ENCODE results near the gene FAM151A.
"Not testable (repeated sequence)": the region's sequence is repeated elsewhere in the genome, so short reads cannot be mapped to it uniquely, and the experiment has no call there.

The FAM151A gene

GRCh38 chr1:54636461-54637446 lies 13.4 kb upstream of the FAM151A start:
- not testable (repeated sequence) for H3K4me1 ChIP-seq (ENCODE audit: control insufficient read depth in 2 of 2, insufficient read depth in 1 of 2, low read depth in 1 of 2, low read length in 2 of 2); H3K14ac ChIP-seq (ENCODE audit: low read length); H3K18ac ChIP-seq (ENCODE audit: low read length); H3K23ac ChIP-seq (ENCODE audit: low read depth, low read length, poor library complexity); H4K91ac ChIP-seq (ENCODE audit: low read depth, low read length, poor library complexity); H3K4me2 ChIP-seq (ENCODE audit: insufficient read depth, low read length, poor library complexity, severe bottlenecking); H2BK12ac ChIP-seq (ENCODE audit: low read length); H3K36me3 ChIP-seq (replicated peaks in 1 of 2; ENCODE audit: control insufficient read depth in 2 of 2, insufficient read depth in 2 of 2, low read length in 2 of 2); H3K27ac ChIP-seq (replicated peaks; ENCODE audit: low read length); H3K9me3 ChIP-seq (replicated peaks in 1 of 2; ENCODE audit: control insufficient read depth in 2 of 2, insufficient read depth in 1 of 2, low read depth in 1 of 2, low read length in 2 of 2); H3K79me1 ChIP-seq (ENCODE audit: low read depth, low read length); H4K8ac ChIP-seq (ENCODE audit: low read depth, low read length); H2AFZ ChIP-seq (ENCODE audit: low read length); H2BK120ac ChIP-seq (ENCODE audit: low read depth, low read length); H3K9ac ChIP-seq (ENCODE audit: low read depth, low read length, poor library complexity); DNase-seq (ENCODE audit: low spot score); H2BK5ac ChIP-seq (ENCODE audit: low read length); H2BK15ac ChIP-seq (ENCODE audit: low read length); H3K4ac ChIP-seq (ENCODE audit: low read length); H2AK5ac ChIP-seq (ENCODE audit: low read depth, low read length); H3K4me3 ChIP-seq (ENCODE audit: low read length in 2 of 2)
- H3K27me3 ChIP-seq (ENCODE audit: control insufficient read depth in 3 of 3, insufficient read depth in 3 of 3, low read depth in 1 of 3, low read length in 3 of 3), result peaks cover 0 to 12% (median 0%) of the 10 kb centered on the region in 3 experiments
- WGBS, 2 donors (ENCODE audit: extremely low coverage in 2 of 2, insufficient read length in 2 of 2, insufficient replicate concordance in 1 of 2), result no CpG with 5 or more reads among the region's 14 CpGs

DNA sequence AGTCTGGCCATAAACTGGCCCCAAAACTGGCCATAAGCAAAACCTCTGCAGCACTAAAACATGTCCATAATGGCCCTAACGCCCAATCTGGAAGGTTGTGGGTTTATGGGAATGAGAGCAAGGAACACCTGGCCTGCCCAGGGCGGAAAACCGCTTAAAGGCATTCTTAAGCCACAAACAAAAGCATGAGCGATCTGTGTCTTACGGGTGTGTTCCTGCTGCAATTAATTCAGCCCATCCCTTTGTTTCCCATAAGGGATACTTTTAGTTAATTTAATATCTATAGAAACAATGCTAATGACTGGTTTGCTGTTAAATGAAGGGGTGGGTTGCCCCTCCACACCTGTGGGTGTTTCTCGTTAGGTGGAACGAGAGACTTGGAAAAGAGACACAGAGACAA lies 12.5 kb upstream of the FAM151A start:
- H4K8ac ChIP-seq (ENCODE audit: low read depth, low read length); H3K4me2 ChIP-seq (ENCODE audit: insufficient read depth, low read length, poor library complexity, severe bottlenecking); H3K36me3 ChIP-seq (replicated peaks in 1 of 2; ENCODE audit: control insufficient read depth in 2 of 2, insufficient read depth in 2 of 2, low read length in 2 of 2); H2BK12ac ChIP-seq (ENCODE audit: low read length); H2BK15ac ChIP-seq (ENCODE audit: low read length); DNase-seq (ENCODE audit: low spot score); H3K23ac ChIP-seq (ENCODE audit: low read depth, low read length, poor library complexity); H3K27ac ChIP-seq (replicated peaks; ENCODE audit: low read length); H3K9ac ChIP-seq (ENCODE audit: low read depth, low read length, poor library complexity); H3K4me3 ChIP-seq (ENCODE audit: low read length in 2 of 2); H3K14ac ChIP-seq (ENCODE audit: low read length); H3K79me1 ChIP-seq (ENCODE audit: low read depth, low read length); H2BK120ac ChIP-seq (ENCODE audit: low read depth, low read length); H3K4me1 ChIP-seq (ENCODE audit: control insufficient read depth in 2 of 2, insufficient read depth in 1 of 2, low read depth in 1 of 2, low read length in 2 of 2); H3K18ac ChIP-seq (ENCODE audit: low read length); H4K91ac ChIP-seq (ENCODE audit: low read depth, low read length, poor library complexity); H2AFZ ChIP-seq (ENCODE audit: low read length); H3K4ac ChIP-seq (ENCODE audit: low read length); H3K9me3 ChIP-seq (replicated peaks in 1 of 2; ENCODE audit: control insufficient read depth in 2 of 2, insufficient read depth in 1 of 2, low read depth in 1 of 2, low read length in 2 of 2); H3K27me3 ChIP-seq (ENCODE audit: control insufficient read depth in 3 of 3, insufficient read depth in 3 of 3, low read depth in 1 of 3, low read length in 3 of 3); H2BK5ac ChIP-seq (ENCODE audit: low read length); H2AK5ac ChIP-seq (ENCODE audit: low read depth, low read length): not testable (repeated sequence)
- no CpG with 5 or more reads among the region's 7 CpGs for WGBS, 2 donors (ENCODE audit: extremely low coverage in 2 of 2, insufficient read length in 2 of 2, insufficient replicate concordance in 1 of 2)

DNA sequence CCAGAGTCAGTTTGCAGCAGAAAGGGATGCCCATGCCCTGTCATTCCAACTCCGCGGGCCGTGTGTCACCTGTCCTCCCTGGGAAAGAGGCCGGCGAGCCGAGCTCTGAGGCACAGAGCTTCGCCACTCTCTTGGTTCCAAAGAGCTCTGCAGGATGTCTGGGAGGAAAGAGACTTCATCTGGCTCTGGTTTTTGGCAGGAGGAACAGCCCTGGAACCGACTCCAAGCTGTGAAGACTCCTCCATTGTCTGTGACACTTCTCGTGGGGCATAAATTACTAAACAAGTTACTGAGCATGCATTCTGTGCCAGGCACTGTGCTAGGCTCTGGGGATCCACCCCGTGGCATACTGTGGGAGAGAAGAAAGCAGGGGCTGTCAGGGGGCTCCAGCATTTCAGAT lies 3.9 kb upstream of the FAM151A start:
- no peaks in the 10 kb centered on the region for H3K9me3 ChIP-seq (replicated peaks in 1 of 2; ENCODE audit: control insufficient read depth in 2 of 2, insufficient read depth in 1 of 2, low read depth in 1 of 2, low read length in 2 of 2)
- H2BK15ac ChIP-seq (ENCODE audit: low read length), result no peak overlapping the region
- H3K14ac ChIP-seq (ENCODE audit: low read length), result no peak overlapping the region
- no peak overlapping the region for H4K8ac ChIP-seq (ENCODE audit: low read depth, low read length)
- H2AFZ ChIP-seq (ENCODE audit: low read length), result no peak overlapping the region
- no peak overlapping the region for H4K91ac ChIP-seq (ENCODE audit: low read depth, low read length, poor library complexity)
- H3K9ac ChIP-seq (ENCODE audit: low read depth, low read length, poor library complexity), result no peak overlapping the region
- WGBS, 2 donors (ENCODE audit: extremely low coverage in 2 of 2, insufficient read length in 2 of 2, insufficient replicate concordance in 1 of 2), result no CpG with 5 or more reads among the region's 10 CpGs
- no peak overlapping the region for H3K23ac ChIP-seq (ENCODE audit: low read depth, low read length, poor library complexity)
- H2BK12ac ChIP-seq (ENCODE audit: low read length), result no peak overlapping the region
- H2BK5ac ChIP-seq (ENCODE audit: low read length), result no peak overlapping the region
- no peak overlapping the region for H3K18ac ChIP-seq (ENCODE audit: low read length)
- H3K36me3 ChIP-seq (replicated peaks in 1 of 2; ENCODE audit: control insufficient read depth in 2 of 2, insufficient read depth in 2 of 2, low read length in 2 of 2), result no peaks in the 10 kb centered on the region
- no peak overlapping the region for H3K4ac ChIP-seq (ENCODE audit: low read length)
- no peak overlapping the region for H3K4me2 ChIP-seq (ENCODE audit: insufficient read depth, low read length, poor library complexity, severe bottlenecking)
- no peak overlapping the region for H2AK5ac ChIP-seq (ENCODE audit: low read depth, low read length)
- H3K4me3 ChIP-seq (ENCODE audit: low read length in 2 of 2), result no peak overlapping the region
- no peak overlapping the region for H3K27ac ChIP-seq (replicated peaks; ENCODE audit: low read length)
- H3K4me1 ChIP-seq (ENCODE audit: control insufficient read depth in 2 of 2, insufficient read depth in 1 of 2, low read depth in 1 of 2, low read length in 2 of 2), result no peaks in the 10 kb centered on the region
- no peak overlapping the region for H2BK120ac ChIP-seq (ENCODE audit: low read depth, low read length)
- DNase-seq (ENCODE audit: low spot score), result no peak
- H3K79me1 ChIP-seq (ENCODE audit: low read depth, low read length), result no peaks in the 10 kb centered on the region
- peaks cover 0 to 14% (median 0%) of the 10 kb centered on the region in 3 experiments for H3K27me3 ChIP-seq (ENCODE audit: control insufficient read depth in 3 of 3, insufficient read depth in 3 of 3, low read depth in 1 of 3, low read length in 3 of 3)
